K562 (cell line): ENCODE results near the gene EXTL1. TPM values are rescaled to one million over a fixed set of nuclear protein-coding genes. Genes with fewer than 3 reads are reported as not detected.

Experiments used
- ATAC-seq: fragments of 200-7000 bp; cut with Tn5 transposase; 3 replicates; pipeline ENCODE4 v1.9.1; 2020; ENCODE audit warnings: moderate library complexity
- BruUV-seq: library from RNA; stranded (reverse); fragments of 400-500 nt; replicated peaks from 2 replicates; lab custom pipeline; 2021; lab: Mats Ljungman, UMichigan
- CTCF ChIA-PET: fragments of 300-600 bp; formaldehyde crosslinking; extraction: SDS; loops from one replicate; lab custom pipeline; 2021; ENCODE audit warnings: low intra/inter-chr PET ratio; lab: Yijun Ruan, JAX
- POLR2A ChIA-PET: fragments of 300-600, 350-650 bp; sonication (Branson Sonifier 250); formaldehyde crosslinking; extraction: SDS; loops from one replicate; lab custom pipeline; 2021; ENCODE audit warnings: antibody characterized with exemption, inconsistent platforms; lab: Yijun Ruan, JAX
- DNase-seq, 4 experiments: peaks; one replicate each; pipeline versions ENCODE4 v3.0.0 to v3.0.0-alpha.2; 2011 to 2018; ENCODE audit warnings: low spot score in 3 of 4, mixed read lengths in 3 of 4; ENCODE audit errors: extremely low read depth in 1 of 4
- FAIRE-seq: peaks from 2 replicates; lab custom pipeline; 2011; peaks lifted over from hg19 to GRCh38; lab: Jason Lieb, UNC
- H2AFZ ChIP-seq: 2 replicates; pipeline ENCODE4 v1.6.0; 2011; ENCODE audit warnings: low read depth, low read length, control low read depth, inconsistent platforms
- H3K27ac ChIP-seq: fragments of 200-600 bp; 3 replicates; pipeline ENCODE4 v1.8.0; 2011; ENCODE audit warnings: low read depth, mild to moderate bottlenecking, control low read depth, inconsistent platforms, low read length, moderate library complexity, mixed read lengths; ENCODE audit errors: extremely low read depth
- H3K27me3 ChIP-seq, 2 experiments: fragments of 300-600 bp in 1 of 2; 2 replicates in 1 of 2; 3 replicates in 1 of 2; pipeline versions ENCODE4 v1.6.0 to v1.8.0; 2011; ENCODE audit warnings: inconsistent platforms in 2 of 2, low read length in 2 of 2, mild to moderate bottlenecking in 1 of 2, mixed read lengths in 1 of 2, moderate library complexity in 1 of 2; ENCODE audit not compliant: control insufficient read depth in 2 of 2, insufficient read depth in 2 of 2
- H3K36me3 ChIP-seq: fragments of 300-600 bp; 3 replicates; pipeline ENCODE4 v1.8.0; 2011; ENCODE audit warnings: mild to moderate bottlenecking, low read length, inconsistent platforms; ENCODE audit not compliant: control insufficient read depth, insufficient read depth
- H3K4me1 ChIP-seq, 2 experiments: fragments of 200-600 bp in 1 of 2; replicated peaks in 1 of 2; 2 replicates in 1 of 2; 3 replicates in 1 of 2; pipeline versions ENCODE4 v1.5.1 to v1.8.0; 2011; ENCODE audit warnings: inconsistent platforms in 2 of 2, low read length in 2 of 2, mild to moderate bottlenecking in 1 of 2, mixed read lengths in 1 of 2, moderate library complexity in 1 of 2; ENCODE audit not compliant: control insufficient read depth in 2 of 2, insufficient read depth in 2 of 2
- H3K4me2 ChIP-seq: 2 replicates; pipeline ENCODE4 v1.6.1; 2011; ENCODE audit warnings: low read length, control low read depth, inconsistent platforms, mixed read lengths; ENCODE audit not compliant: insufficient read depth
- H3K4me3 ChIP-seq: fragments of 200-600 bp; sonication (generic), shearing (Covaris generic); 2 replicates; pipeline ENCODE4 v1.5.1; 2016; ENCODE audit warnings: control low read depth, inconsistent platforms
- H3K79me2 ChIP-seq: fragments of 200-600 bp; 3 replicates; pipeline ENCODE4 v1.8.0; 2011; ENCODE audit warnings: low read length, inconsistent platforms; ENCODE audit not compliant: control insufficient read depth, insufficient read depth
- H3K9ac ChIP-seq, 2 experiments: 2 replicates each; pipeline versions ENCODE4 v1.6.0 to v1.6.1; 2011; ENCODE audit warnings: low read depth in 2 of 2, low read length in 2 of 2, control low read depth in 1 of 2, inconsistent platforms in 1 of 2, mild to moderate bottlenecking in 1 of 2, mixed read lengths in 1 of 2; ENCODE audit not compliant: insufficient read depth in 1 of 2
- H3K9me1 ChIP-seq: one replicate; pipeline ENCODE4 v1.6.0; 2011; ENCODE audit warnings: inconsistent platforms, mild to moderate bottlenecking, low read length, moderate library complexity; ENCODE audit not compliant: control insufficient read depth, insufficient read depth
- H3K9me3 ChIP-seq: replicated peaks from 2 replicates; pipeline ENCODE4 v1.5.1; 2011; ENCODE audit warnings: low read depth, low read length, inconsistent platforms; ENCODE audit not compliant: control insufficient read depth, insufficient read depth
- H4K20me1 ChIP-seq: replicated peaks from 2 replicates; pipeline ENCODE4 v1.6.1; 2011; ENCODE audit warnings: low read length, inconsistent platforms, mixed read lengths; ENCODE audit not compliant: control insufficient read depth, insufficient read depth
- NR2C1 ChIP-seq, 2 experiments: fragments of 450-650 bp; IDR thresholded peaks; 2 replicates each; pipeline ENCODE4 v1.6.1; 2017; ENCODE audit warnings: mild to moderate bottlenecking in 2 of 2, antibody characterized with exemption in 1 of 2, inconsistent platforms in 1 of 2, missing compliant biosample characterization in 1 of 2, missing genetic modification characterization in 1 of 2
- WGBS: fragments of 100-300 bp; shearing (Covaris generic); methylation state at CpG from one replicate; pipeline ENCODE4 v1.1.6; 2016; ENCODE audit warnings: low coverage, mixed read lengths; ENCODE audit not compliant: insufficient coverage; ENCODE audit errors: missing lambda C conversion rate; 5-methylcytosine and 5-hydroxymethylcytosine counted together
- in situ Hi-C: fragments of 300-500 bp; cut with MboI; formaldehyde crosslinking; loops from 4 replicates; pipeline ENCODE4 v1.15.0; 2018; ENCODE audit warnings: inconsistent platforms, mixed read lengths
- intact Hi-C: fragments of 100-400 bp; cut with micrococcal nuclease; formaldehyde crosslinking; loops from 2 replicates; pipeline ENCODE4 v1.14.2; 2022
- polyA plus RNA-seq, 8 experiments: library from polyadenylated mRNA; depleted of rRNA in 4 of 8; stranded (reverse) in 5 of 8; unstranded in 3 of 8; fragments of >200 nt; fragmentation: Nextera tagmentation in 2 of 8; fragmentation: Illumina TruSeq in 1 of 8; extraction: Ambion mirVana in 2 of 8; extraction: Trizol in 1 of 8; gene quantifications; 2 replicates each; pipeline versions ENCODE4 v1.2.1 to v1.2.3, GENCODE V29; 2011 to 2014; ENCODE audit warnings: inconsistent platforms in 1 of 8, missing spikeins in 1 of 8
- total RNA-seq, 7 experiments: library from RNA; depleted of rRNA in 6 of 7; stranded (reverse); fragments of >200 nt in 6 of 7; fragmentation: Illumina TruSeq in 2 of 7; extraction: Trizol in 2 of 7; gene quantifications; 2 replicates each; pipeline versions ENCODE4 v1.2.1 to v1.2.3, GENCODE V29; 2011 to 2021; ENCODE audit warnings: low replicate concordance in 1 of 7
- TF ChIP-seq, protein P1 (sequence below): sonication (generic); formaldehyde crosslinking; IDR thresholded peaks from 2 replicates; pipeline ENCODE4 v1.8.1; 2023; ENCODE audit warnings: mild to moderate bottlenecking, missing genetic modification reagents

Gene EXTL1
- total and polyA plus RNA-seq, 9 of the 15 experiments (the other 6 are each of a cell fraction or from before 2014, with no cell fraction given) = 0.04 to 0.23 (median 0.08) TPM; not detected in 3

DNA sequence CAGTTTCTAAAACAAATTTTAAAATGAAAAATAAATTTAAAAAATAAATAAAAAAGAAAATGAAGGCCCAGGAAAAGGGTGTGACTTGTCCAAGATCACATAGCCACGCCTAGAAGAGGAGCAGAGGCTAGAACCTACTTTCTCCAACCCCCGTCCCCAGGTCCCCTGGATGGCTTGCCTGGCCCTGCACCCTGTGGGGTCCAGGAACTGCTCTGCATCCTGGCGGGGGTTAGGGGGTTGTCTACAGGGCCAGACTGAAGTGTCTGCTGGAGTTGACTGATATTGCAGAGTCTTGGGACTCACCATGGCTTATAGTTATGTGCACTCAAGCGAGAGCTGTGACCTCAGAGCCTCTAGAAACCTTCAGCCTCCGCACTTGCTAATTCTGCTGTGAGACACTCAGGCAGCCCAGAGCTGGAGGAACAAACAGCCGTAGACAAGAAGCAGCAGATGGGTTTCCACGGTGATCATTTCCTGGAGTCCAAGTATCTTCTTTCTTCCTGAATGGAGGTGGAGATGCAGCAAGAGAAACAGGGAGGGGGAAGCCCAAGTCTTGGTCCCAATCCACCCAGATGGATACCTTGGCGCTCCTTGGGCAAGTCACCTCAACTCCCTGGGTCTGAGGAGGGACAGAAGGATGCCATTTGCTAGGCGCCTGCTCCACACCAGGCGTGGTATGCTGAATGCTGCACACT is 5.2 kb upstream of the EXTL1 start:
- TF ChIP-seq, protein P1, sequence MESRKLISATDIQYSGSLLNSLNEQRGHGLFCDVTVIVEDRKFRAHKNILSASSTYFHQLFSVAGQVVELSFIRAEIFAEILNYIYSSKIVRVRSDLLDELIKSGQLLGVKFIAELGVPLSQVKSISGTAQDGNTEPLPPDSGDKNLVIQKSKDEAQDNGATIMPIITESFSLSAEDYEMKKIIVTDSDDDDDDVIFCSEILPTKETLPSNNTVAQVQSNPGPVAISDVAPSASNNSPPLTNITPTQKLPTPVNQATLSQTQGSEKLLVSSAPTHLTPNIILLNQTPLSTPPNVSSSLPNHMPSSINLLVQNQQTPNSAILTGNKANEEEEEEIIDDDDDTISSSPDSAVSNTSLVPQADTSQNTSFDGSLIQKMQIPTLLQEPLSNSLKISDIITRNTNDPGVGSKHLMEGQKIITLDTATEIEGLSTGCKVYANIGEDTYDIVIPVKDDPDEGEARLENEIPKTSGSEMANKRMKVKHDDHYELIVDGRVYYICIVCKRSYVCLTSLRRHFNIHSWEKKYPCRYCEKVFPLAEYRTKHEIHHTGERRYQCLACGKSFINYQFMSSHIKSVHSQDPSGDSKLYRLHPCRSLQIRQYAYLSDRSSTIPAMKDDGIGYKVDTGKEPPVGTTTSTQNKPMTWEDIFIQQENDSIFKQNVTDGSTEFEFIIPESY (CRISPR knock-in tag) = 0 out of 2 replicates have a peak, but pooled peaks have one; percentile 13
- no peak for TF ChIP-seq NR2C1 (IDR thresholded peaks at IDR 0.05)
- no peak for TF ChIP-seq NR2C1 (tag; IDR thresholded peaks at IDR 0.05)
- no peak for ATAC-seq
- Histone ChIP-seq H4K20me1 (no peaks in the 10 kb centered on the region), H3K79me2 (no peaks in the 10 kb centered on the region), H3K4me1 (peaks cover 15 to 17% of the 10 kb centered on the region in 2 experiments), H3K9me3 (no peaks in the 10 kb centered on the region), H2AFZ (peak overlapping the region; percentile 7; the same call in 1 of the 2 replicates), H3K27me3 (no peaks in the 10 kb centered on the region), H3K9ac (peak overlapping the region in 1 of 2 experiments; percentile 50; a peak in 2 of 4 replicates), H3K4me2 (no peak overlapping the region; the same call in 1 of the 2 replicates), H3K27ac (no peak overlapping the region), H3K9me1 (no peaks in the 10 kb centered on the region), H3K36me3 (no peaks in the 10 kb centered on the region), H3K4me3 (no peak overlapping the region)
- no peak for DNase-seq
- POLR2A ChIA-PET = interaction anchor here (0.6 to 1.4 kb wide), 3 partner anchors 11 to 121 kb away, joined by 3 to 6 read pairs (median 3); no protein-coding TSS in a partner anchor
- WGBS = 66% methylated on average over 10 of the region's 10 CpGs
- no peak for FAIRE-seq
- in situ Hi-C loops = no loop called here
- CTCF ChIA-PET = no interaction called here
- intact Hi-C loops = no loop called here
- BruUV-seq = no TSS peak
